Measurements from ENCODE around the gene SLC9A9. TPM values are rescaled to one million over a fixed set of nuclear protein-coding genes. Genes with fewer than 3 reads are reported as not detected.

SLC9A9 gene
- total RNA-seq, 1 donor from 2014 or later = 3.0 TPM

DNA sequence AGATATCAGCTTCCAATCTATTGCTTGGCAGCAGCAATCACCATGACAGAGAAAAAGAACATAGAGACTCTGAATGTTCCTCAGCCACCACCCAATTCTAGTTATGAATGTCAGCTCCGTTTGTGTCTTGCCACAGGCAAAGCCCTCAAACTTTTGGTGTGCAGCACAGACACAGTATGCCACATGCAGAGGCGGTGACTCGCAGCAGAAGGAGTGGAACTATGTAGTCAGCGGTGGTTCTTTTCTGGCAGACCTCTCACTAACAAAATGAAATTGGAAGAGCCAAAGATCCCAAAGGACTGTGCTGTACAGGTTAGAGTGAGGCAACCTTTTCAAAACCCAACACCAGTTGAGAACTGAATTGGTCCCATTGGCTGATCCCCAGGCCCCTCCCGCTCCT, 220.9 kb downstream of the SLC9A9 start:
- H3K4me3 ChIP-seq (ENCODE audit: low read depth, low read length) = no peak overlapping the region
- TF ChIP-seq, protein P1, sequence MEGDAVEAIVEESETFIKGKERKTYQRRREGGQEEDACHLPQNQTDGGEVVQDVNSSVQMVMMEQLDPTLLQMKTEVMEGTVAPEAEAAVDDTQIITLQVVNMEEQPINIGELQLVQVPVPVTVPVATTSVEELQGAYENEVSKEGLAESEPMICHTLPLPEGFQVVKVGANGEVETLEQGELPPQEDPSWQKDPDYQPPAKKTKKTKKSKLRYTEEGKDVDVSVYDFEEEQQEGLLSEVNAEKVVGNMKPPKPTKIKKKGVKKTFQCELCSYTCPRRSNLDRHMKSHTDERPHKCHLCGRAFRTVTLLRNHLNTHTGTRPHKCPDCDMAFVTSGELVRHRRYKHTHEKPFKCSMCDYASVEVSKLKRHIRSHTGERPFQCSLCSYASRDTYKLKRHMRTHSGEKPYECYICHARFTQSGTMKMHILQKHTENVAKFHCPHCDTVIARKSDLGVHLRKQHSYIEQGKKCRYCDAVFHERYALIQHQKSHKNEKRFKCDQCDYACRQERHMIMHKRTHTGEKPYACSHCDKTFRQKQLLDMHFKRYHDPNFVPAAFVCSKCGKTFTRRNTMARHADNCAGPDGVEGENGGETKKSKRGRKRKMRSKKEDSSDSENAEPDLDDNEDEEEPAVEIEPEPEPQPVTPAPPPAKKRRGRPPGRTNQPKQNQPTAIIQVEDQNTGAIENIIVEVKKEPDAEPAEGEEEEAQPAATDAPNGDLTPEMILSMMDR (IDR thresholded peaks at IDR 0.05; ENCODE audit: insufficient read depth, low read length, poor library complexity, severe bottlenecking) = no peak
- no peak for DNase-seq (ENCODE audit: low read depth)

DNA sequence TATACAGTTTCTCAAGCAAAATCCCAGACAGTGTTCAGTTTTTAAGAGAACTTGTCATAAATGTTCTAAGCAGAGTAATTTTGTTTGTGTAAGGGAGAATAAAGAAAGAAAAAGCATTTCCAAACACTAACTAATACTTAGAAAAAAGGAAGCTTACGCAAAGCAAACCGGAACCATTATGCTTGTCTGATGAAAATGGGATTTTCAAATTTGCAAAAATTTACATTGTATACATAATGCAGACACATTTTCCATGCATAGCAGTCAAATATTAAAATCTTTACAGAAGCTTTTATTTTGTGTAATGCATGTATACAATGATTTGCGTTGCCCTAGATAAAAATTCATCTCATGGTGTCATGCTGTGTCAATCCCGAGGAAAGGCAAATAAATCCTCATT, 229.0 kb downstream of the SLC9A9 start:
- H3K27me3 ChIP-seq (ENCODE audit: control insufficient read depth, insufficient read depth, low read length) = no peaks in the 10 kb centered on the region
- H3K4me3 ChIP-seq (ENCODE audit: low read depth, low read length) = no peak overlapping the region
- no peaks in the 10 kb centered on the region for H3K36me3 ChIP-seq (ENCODE audit: control insufficient read depth, insufficient read depth, low read length)
- TF ChIP-seq, protein P1 (IDR thresholded peaks at IDR 0.05; ENCODE audit: insufficient read depth, low read length, poor library complexity, severe bottlenecking) = no peak
- no peak for DNase-seq (ENCODE audit: low read depth)

More for the DNA sequence above, 220.9 kb downstream of the SLC9A9 start:
- H3K27me3 ChIP-seq (ENCODE audit: control insufficient read depth, insufficient read depth, low read length) = no peaks in the 10 kb centered on the region
- H3K36me3 ChIP-seq (ENCODE audit: control insufficient read depth, insufficient read depth, low read length) = no peaks in the 10 kb centered on the region

DNA sequence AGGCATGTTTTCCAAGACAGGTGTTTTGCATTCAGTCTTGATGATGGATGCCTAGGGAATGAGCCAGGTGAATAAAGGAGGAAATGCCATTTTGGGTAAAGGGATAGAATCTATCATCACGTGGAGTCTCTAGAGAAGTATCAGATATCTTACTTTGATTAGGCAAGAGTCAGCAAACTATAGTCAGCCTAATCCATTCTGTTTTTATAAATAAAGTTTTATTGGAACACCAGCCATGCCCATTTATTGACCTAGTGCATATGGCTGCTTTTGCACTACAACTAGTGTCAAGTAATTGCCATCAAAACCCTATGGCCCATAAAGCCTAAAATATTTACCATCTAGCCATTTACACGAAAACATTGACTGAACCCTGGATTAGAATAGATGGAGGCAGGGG, 231.2 kb downstream of the SLC9A9 start:
- DNase-seq (ENCODE audit: low read depth) = no peak
- Histone ChIP-seq H3K36me3 (ENCODE audit: control insufficient read depth, insufficient read depth, low read length) (no peaks in the 10 kb centered on the region), H3K27me3 (ENCODE audit: control insufficient read depth, insufficient read depth, low read length) (no peaks in the 10 kb centered on the region), H3K4me3 (ENCODE audit: low read depth, low read length) (no peak overlapping the region)
- TF ChIP-seq, protein P1 (IDR thresholded peaks at IDR 0.05; ENCODE audit: insufficient read depth, low read length, poor library complexity, severe bottlenecking) = no peak

DNA sequence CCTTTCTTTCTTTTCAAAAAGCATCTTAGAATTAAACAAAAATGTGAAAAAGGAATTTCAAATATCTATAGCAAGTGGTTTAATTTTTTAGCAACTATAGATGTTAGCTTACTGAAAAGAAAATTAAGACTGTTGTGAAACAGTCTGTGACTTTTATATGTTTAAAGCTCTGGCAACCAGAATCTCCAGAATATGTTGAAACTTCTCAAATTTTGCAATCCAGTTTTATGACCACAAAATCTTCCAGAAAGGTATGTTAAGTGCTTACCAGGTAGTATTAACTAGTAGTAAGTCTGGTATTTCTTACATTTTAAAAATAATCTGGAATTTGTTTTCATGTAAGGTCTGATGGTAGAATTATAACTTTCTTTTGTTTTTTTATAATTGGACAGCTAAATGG, 235.0 kb downstream of the SLC9A9 start:
- Histone ChIP-seq H3K36me3 (ENCODE audit: control insufficient read depth, insufficient read depth, low read length) (no peaks in the 10 kb centered on the region), H3K4me3 (ENCODE audit: low read depth, low read length) (no peak overlapping the region), H3K27me3 (ENCODE audit: control insufficient read depth, insufficient read depth, low read length) (no peaks in the 10 kb centered on the region)
- TF ChIP-seq, protein P1 (IDR thresholded peaks at IDR 0.05; ENCODE audit: insufficient read depth, low read length, poor library complexity, severe bottlenecking) = no peak
- no peak for DNase-seq (ENCODE audit: low read depth)

DNA sequence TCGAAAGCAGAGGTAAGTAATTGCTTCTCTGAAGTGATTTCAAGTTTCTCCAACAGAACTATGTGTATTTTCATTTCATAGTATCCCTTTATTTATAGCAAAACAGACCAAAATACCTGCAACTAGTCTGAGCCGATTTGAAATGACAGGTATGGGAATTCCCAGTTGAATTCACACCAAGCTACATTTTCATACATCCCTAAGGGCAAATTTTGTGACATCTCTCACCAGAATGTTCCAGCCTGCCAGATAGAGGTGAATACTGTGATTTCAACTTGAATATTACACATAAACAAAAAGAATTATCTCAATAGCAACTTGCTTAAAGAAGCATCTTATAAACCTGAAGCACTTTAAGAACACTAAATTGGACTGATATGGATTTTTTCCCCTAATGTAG, 235.7 kb downstream of the SLC9A9 start:
- no peak overlapping the region for H3K4me3 ChIP-seq (ENCODE audit: low read depth, low read length)
- no peaks in the 10 kb centered on the region for H3K36me3 ChIP-seq (ENCODE audit: control insufficient read depth, insufficient read depth, low read length)
- TF ChIP-seq, protein P1 (IDR thresholded peaks at IDR 0.05; ENCODE audit: insufficient read depth, low read length, poor library complexity, severe bottlenecking) = no peak
- no peaks in the 10 kb centered on the region for H3K27me3 ChIP-seq (ENCODE audit: control insufficient read depth, insufficient read depth, low read length)
- DNase-seq (ENCODE audit: low read depth) = no peak

DNA sequence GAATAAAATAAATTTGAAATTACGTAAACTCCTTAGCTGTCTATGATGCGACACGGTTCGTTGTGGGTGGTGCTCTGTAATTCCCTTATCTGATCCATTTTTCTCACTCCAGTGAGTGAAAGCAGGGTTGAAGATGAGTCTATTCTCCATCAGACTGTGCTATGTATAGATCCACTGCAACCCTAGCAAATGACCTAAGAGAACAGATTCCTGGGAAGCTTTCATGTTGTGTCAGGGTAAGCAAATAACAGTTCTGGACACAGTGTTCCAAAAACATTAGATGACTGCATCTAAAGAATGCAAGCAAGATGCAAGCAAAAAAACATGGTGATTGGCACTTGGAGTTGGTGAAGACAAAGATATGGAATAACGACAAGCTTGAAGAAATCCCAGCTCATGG, 239.3 kb downstream of the SLC9A9 start:
- Histone ChIP-seq H3K4me3 (ENCODE audit: low read depth, low read length) (no peak overlapping the region), H3K36me3 (ENCODE audit: control insufficient read depth, insufficient read depth, low read length) (no peaks in the 10 kb centered on the region), H3K27me3 (ENCODE audit: control insufficient read depth, insufficient read depth, low read length) (no peaks in the 10 kb centered on the region)
- DNase-seq (ENCODE audit: low read depth) = peak; percentile 23
- TF ChIP-seq, protein P1 (IDR thresholded peaks at IDR 0.05; ENCODE audit: insufficient read depth, low read length, poor library complexity, severe bottlenecking) = no peak
